GM18520 (cell line): ENCODE results near the gene CAMK2A.

ENCODE experiments used
- ATAC-seq: cut with Tn5 transposase; IDR thresholded peaks from one replicate; pipeline ENCODE4 v1.9.1; 2021; ENCODE audit not compliant: unreplicated experiment

Gene CAMK2A

DNA sequence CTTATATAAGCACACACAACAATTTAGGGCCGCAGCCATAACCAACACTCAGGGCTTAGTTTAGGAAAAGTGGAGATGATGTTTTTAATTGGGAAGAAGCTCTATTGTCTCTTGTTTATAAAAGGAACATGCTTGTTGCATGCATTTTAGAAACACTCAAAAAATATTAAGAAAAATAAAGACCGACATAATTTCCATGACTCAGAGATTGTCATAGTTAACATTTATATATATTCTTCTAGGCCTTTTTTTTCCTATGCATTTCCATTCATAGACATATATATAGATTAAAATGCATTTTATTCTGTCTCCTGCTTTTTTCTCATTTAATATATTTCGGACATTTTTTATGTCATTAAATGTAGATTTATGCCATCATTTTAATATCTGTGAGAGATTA, 26.7 kb upstream of the CAMK2A start:
- ATAC-seq, result no peak

DNA sequence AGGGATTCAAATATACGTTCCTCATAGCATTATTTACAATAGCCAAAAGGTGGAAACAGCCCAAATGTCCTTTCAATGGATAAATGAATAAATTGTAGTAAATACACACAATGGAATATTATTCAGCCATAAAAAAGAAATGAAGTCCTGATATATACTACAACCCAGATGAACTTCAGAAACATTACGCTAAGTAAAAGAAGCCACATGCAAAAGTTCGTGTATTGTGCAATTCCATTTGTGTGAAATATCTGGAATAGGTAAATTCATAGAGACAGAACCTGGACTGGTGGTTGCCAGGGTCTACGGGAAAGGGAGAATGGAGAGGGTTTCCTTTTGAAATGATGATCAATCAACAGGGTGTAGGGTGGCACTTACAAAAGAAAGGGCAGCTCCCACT, 25.7 kb upstream of the CAMK2A start:
- ATAC-seq, result no peak

DNA sequence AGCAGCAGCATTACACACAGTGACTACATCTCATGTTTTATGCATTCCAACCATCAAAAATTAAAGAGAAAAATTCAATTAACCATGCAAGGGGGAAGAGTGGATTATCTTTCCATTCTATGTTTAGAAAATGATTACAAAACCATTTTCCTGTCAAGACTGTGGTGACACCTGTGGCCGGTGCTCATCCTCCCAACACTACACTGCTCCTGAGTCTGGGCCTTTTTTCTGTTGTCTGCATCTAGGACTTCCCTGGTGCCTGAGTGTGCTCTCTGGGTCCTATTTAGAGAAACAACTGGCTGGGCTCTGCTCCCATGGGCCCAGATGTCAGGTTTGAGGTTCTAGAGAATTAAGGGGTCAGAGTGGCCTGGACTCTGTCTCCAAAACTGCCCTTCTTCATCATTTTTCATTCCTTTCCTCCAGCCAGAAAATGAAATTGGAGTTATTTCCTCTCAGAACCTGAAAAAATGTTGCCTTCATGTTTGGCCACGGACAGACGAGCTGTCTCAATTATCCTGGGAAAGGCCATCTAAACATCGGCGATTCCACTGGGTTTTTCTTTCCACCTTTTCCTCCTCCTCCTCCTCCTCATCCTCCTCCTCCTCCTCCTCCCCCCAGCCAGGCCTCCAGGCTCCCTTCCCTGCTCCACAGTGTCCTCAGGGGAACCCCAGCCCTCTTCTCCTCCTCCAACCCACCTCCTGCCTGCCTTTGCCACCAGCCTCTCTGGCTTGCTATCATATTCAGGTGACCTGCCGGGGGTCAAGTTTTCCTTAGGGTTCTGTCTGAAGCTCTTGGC, 24.5 kb upstream of the CAMK2A start:
- no peak for ATAC-seq

DNA sequence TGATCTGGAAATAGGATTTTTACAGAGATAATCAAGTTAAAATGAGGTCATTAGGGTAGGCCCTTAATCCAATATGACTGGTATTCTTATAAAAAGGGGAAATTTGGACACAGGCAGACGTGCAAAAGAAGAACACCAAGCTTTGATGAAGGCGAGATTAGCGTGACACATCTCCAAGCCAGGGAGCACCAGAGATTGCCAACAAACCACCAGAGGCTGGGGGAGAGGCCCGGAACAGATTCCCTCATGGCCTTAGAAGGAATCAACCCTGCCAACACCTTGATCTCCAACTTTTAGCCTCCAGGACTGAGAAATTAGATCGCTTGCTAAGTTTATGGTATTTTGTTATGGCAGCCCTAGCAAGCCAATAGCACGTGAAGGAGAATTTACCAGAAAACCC, 23.9 kb upstream of the CAMK2A start:
- ATAC-seq, result no peak

DNA sequence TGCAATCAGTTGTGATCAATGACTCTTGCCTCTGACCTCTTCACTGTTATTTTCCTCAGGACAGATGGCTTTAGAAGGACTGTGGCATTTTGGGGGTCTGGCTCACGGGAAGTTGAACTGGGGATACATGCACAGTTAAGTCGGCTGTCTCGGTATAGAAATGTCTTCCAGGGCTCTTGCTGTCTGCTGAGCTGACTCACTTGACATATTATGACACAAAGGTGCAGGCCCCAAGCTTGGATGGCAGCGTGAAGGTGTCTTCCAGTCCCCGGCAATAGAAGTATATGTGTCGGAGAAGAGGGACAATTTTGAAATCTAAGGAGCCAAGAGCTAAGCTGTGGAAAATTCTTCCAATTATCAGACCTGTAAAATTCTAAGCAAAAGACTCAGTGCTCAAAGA, 22.9 kb upstream of the CAMK2A start:
- ATAC-seq, result no peak

DNA sequence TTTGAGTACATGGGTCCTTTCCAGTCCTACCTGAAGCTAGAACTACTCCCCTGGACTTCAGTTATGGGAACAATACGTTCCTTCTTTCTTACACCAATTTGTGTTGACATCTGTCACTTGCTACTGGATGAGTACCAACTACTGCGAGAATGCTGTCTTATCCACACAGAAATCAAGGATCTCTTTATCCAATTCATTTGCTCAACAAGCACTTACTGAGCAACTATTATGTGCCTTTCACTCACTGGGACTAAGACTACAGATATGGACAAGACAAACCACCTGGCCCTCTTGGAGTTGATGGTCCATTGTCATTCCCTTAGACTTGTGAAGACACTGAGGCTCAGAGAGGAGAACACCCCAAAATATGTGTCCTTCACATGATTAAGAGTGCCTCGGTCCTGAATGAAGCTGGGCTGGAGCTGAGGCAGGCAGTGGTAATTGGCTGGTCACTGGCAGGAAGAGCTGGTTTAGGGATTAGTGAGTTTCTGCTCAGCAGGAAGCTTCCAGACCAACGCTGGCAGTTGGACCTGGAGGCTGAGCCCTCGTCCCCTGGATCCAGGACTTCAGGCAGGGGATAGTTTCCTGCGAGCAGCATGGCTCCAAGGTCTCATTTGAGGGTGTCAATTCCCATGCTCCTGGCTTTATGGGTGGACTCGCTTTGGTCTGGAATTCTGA, 21.6 kb upstream of the CAMK2A start:
- ATAC-seq, result no peak

DNA sequence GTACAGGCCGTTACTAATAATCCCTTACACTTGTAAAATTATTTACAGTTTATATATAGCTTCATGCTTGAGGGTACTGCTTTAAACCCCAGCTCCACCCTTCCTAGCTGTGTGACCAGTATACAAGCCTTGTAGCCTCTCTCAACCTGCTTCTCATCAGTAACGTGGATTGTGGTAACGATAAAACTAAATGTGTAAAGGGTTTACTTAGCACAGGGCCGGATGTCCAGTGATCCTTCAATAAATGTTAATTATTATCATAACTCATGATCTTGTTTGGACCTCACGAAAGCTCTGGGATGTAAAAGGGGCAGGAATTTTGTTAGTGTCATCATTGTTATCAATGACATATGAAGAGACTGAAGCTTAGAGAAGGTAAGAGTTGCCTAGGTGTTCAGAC, 20.7 kb upstream of the CAMK2A start:
- no peak for ATAC-seq

DNA sequence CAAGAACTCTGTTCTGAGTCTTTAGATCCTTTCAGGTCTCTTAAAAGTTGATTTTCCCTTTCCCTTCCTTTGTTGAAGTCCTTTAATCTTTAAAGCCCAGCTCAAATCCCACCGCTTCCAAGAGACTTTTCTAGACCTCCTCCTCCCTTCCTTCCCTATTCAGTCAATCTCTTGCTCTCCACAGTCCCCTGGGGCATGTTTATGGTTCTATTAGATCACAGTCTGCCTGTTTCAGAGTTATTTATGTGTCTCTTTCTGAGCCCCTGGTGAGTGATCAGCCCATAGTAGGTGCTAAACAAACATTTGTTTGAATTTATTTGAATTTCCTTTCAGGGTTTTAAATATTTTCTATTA, 20.3 kb upstream of the CAMK2A start:
- no peak for ATAC-seq

DNA sequence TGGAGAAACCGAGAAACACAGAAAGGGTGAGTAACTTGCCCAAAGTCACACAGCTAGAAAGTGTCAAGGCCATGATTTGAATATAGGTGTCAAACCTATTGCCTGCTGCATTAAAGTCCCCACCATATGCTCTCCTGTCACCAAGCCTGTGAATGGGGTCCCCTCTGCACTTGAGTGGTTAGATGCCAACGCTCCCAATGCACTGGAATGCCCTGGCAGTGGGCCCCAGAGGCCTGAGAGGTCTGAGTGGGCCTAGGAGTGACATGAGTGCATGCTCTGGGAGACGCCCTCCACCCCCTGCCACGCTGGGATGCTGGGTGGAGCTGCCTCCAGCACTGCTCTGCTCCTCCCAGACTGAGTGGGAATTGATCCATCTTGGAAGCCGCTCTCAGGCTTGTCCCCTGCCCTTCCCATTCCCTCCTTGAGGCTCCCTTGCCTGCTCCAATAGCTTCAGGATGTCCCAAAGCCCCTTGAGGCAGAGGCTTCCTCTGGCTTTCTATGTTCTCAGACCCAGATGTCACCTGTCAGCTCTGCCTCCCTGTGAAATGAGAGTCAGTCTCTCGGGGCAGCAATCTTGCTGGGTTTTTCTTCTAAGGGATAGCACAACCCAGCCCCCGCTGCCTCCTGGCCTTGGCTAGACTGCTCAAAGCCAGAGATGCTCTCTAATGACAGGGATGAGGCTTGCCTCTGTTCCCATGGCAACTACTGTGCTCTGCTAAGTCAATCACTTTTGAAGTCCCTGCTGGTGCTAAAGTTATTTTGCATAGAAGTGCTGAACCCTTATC, 19.7 kb upstream of the CAMK2A start:
- ATAC-seq, result no peak

DNA sequence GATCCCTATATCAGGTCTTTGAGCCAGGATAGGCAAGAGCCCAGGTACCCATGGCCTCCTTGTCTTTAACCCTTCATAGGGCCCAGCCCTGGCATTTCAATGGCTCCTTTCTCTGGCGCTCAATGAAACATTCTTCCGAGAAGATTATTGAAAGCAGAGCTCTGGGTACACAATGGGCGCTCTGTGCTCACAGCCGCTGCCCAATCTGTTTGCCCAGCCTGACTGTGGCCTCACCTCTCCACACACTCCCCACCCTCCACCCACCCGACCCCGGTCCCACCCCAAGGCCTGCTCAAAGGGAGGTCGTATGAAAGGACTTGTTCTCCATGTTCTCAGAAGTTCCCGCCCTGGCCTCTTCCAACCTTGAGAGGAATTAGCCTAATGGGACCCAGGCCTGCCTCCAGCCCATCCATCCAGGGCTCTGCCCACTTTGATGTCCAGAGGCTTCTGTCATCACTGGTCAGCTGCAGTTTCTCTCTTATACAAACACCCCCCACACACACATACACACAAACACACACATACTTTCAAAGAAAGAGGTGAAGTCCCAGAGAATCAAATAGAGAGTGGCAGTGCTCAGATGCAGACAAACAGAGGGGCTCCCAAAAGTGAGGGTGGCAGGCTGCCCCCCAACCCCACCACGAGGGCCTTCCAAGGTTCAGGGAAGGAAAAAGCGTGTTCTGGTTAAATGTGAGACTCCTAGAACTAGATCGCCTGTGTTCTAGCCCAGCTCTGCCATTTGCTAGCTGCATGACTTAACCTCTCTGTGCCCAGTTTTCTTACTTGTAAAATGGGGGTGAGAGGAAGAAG, 18.2 kb upstream of the CAMK2A start:
- no peak for ATAC-seq

DNA sequence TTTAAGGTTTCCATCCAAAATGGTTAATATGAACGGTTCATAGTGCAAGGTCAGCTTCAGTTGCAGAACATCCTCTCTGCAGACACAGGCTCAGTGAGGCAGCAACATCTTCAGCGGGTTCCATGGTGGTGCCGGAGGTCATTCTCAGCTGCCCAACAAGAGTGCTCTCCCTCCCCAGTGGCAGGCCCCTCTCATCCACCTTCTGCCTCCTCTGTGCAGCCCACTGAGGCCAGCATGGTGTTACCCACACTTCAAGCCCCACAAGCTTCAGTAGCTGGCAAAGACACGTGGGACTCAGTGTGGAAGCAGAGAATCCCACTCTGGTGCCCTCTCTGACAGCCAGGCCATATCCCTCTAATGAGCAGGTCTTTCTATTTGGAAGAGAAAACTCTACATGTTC, 17.2 kb upstream of the CAMK2A start:
- no peak for ATAC-seq

DNA sequence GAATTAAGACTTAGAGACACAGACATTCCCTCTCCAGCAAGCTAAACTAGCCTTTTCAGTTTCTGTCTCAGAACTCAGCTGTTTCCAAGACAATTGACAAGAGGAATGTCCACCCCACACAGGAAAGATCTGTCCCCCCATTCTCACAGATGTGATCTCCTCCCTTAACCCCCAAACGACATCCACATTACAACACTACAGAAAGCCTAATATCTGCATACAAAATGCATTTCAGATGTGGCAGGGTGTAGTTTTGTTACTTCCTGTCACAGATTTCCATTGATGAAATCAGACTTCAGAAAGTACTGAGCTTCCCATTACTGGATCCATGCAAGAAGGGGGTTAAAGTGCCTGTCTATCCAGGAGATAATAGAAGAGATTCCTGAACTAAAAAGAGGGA, 16.0 kb upstream of the CAMK2A start:
- ATAC-seq, result no peak

DNA sequence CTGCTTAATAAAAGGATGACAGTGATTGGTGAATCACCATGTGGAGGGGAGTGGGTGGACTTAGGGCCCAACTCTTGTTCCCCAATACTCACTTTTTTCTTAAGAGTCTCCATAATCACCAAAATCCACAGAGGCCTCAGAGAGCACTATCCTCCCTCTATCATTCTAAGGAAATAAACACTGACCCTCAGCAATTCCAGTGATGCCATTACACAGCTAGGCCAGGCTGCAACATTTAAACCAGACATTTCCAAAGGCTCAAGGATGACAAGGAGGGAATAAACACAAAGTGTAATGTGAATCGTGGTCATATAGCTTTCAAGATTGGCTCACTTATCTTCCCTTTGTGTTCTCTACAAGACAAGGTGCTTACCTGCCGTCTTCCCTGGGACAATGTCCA, 15.5 kb upstream of the CAMK2A start:
- no peak for ATAC-seq

DNA sequence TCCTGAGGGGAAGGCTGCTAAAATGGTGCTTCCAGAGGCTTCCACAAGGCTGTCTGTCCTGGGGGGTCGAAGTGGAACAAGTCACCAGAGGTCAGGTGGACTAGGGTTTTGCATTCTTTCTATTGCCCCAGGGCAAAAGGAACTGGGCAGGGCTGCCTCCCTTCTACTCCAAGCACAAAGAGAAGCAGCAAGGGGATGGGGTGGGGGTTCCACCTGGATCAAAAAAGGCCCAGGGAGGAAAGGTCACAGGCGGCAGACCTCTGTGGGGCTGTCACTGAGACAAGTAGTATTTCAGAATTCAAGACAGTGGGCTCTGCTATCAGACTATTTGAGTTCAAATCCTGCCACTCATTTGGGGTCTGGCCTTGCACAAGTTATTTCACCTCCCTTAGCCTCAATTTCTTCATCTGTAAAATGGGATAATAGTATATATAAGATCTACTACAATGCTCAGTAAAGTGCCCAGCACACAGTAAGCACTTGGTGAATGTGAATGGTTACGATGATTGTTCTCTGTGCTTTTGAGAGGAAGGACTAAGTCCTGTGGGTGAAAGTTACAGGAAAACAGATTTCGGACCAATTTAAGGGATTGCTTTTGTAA, 15.0 kb upstream of the CAMK2A start:
- ATAC-seq, result no peak

DNA sequence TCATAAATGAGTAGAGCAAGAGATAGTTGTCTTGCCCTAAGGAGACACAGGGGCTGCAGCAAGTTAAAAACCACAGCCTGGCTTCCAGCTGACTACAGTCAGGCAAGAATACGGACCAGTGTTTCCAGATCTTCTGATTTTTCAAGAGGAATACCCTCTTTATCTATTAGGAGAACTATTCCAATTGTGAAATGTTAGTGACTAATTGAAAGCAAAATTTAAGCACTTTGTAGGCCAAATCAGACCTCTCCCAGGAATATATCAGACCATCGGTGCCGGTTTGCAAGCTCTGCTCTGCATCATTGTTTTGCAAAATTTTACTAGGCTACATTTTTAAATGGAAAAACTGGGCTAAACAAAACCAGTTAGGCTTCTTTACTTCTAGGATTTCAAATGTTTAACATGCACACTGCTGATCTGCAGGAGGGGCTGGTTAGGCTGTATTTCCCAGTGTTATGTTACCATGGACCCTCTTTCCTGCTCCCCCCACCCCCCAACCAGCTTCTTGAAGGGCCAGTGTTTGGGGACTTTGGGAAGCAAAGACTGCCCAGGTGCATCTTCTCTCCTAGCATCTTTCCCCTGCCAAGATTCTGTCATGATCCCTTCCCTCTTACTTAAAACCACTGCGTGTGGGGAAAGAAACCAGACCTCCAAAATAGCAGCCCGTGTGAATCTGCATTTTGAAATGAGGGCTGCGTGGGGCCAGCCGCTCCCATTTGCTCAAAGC, 14.2 kb upstream of the CAMK2A start:
- no peak for ATAC-seq

DNA sequence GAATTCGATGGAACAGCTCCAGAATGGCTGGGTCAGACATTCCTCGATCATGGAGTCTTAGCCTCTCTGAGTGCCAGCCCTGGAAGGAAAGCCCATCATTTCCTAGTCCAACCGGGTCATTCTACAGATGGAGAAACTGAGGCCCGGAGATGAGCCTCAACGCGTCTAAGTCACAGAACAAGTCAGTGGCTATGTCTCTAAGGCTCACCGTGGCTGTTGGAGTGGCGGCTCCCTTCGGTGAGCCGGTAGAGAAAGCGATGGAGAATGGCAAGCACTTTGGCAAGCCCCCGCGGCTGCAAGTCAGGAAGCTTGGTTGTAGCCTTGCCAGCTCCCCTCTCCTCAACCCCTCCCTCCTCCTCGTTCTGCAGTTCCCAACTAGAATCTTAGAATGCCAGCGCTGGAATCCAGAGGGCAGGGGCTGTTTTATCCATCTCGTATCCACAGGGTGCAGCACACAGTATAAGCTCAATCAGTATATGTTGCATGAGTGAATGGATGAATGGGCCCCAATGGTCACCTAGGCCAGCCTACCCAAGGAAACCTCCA, 13.6 kb upstream of the CAMK2A start:
- no peak for ATAC-seq

DNA sequence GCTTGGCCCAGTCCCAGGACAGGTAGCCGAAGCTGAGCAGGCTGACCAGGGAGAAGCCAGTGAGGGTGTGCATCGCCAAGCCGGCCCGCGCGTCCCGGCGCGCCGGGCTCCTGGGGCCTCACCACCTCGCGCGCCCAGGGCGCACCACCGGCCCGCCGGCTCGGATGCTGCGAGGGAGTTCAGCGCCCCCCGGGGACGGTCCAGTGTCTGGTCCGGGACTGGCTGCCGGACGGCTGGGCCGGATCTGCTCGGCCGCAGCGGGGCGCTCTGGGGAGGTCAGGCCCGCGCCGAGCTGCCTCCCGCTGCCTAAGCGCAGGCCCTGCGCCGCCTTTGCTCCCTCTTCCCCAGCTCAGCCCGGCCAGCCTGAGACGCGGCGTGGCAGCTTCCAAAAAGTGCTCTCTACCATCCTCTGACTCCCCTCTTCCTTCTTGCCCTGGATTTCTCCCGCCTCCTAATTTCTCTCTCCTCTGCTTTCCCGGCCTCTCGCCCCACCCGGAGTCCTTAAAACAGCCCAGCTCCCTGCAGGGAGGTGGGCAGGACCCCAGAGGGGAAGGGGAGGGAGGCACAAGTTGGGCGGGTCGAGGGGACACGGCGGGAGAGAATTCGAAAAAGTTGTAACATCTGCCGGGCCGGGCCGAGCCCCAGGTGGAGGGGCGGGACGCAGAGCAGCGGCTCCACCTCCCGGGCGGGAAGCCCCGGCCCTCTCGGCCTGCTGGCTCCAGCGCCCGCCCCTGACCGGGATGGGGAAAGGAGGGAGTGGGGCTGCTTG, 12.9 kb upstream of the CAMK2A start, which contains the start of gene ARSI:
Gene ARSI (minus strand): TSS at position 605 of the 769 bp plus-strand sequence. CDS start 532 bp downstream, at position 73.
- no peak for ATAC-seq

DNA sequence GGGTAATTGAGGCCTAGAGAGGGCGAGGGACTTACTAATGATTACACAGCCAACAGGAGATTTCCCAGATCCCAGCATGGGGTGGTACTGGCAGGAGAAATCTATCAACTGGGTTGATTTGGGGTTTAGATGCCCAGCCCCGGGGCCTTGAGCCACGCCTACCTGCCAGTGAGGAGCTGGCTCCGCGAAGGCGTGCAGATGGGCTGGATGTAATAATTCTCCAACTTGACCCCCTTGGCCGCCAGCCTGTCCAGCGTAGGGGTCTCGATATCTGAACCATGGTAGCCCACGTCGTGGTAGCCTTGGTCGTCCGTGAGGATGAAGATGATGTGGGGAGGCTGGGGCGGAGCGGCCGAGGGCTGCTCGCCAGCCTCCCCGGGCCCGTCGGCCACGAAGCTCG, 12.3 kb upstream of the CAMK2A start:
- no peak for ATAC-seq

DNA sequence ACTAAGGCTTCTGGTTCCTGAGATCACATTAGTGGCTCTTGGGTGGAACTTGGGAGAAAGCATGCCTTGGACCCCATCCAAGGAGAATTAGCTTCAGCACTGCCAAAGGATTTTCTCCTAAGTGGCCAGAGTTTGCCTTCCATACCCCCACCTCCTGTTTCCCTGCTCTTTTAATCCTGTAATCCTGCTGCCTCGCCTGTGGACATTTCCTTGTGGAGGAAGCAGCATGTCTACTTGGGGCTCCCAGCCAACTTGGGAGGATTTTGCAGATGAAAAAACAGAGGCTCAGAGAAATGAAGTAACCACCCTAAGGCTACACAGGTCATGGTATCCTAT, 11.6 kb upstream of the CAMK2A start:
- ATAC-seq, result no peak
